HEK293T (cell line): Measurements from ENCODE around the gene THSD4.

Experiments used
- BHLHE40 ChIP-seq: fragments of 450-650 bp; IDR thresholded peaks from 2 replicates; pipeline ENCODE4 v1.6.1; 2016; ENCODE audit warnings: mild to moderate bottlenecking, moderate library complexity, borderline replicate concordance
- CTBP1 ChIP-seq: fragments of 450-650 bp; IDR thresholded peaks from 2 replicates; pipeline ENCODE4 v1.6.1; 2016; ENCODE audit warnings: borderline replicate concordance
- ELF4 ChIP-seq: fragments of 450-650 bp; IDR thresholded peaks from 2 replicates; pipeline ENCODE4 v1.6.1; 2017; ENCODE audit warnings: antibody characterized with exemption
- FOXK2 ChIP-seq: fragments of 450-650 bp; IDR thresholded peaks from 2 replicates; pipeline ENCODE4 v1.6.1; 2016; ENCODE audit warnings: mild to moderate bottlenecking
- FOXM1 ChIP-seq: fragments of 450-650 bp; IDR thresholded peaks from 2 replicates; pipeline ENCODE4 v1.6.1; 2017; ENCODE audit warnings: mild to moderate bottlenecking, borderline replicate concordance
- HDGF ChIP-seq: fragments of 450-650 bp; IDR thresholded peaks from 2 replicates; pipeline ENCODE4 v1.6.1; 2017; ENCODE audit warnings: antibody characterized with exemption, borderline replicate concordance
- L3MBTL2 ChIP-seq: fragments of 450-650 bp; conservative IDR thresholded peaks from 2 replicates; pipeline ENCODE4 v1.6.1; 2016; ENCODE audit warnings: mild to moderate bottlenecking
- LEF1 ChIP-seq: fragments of 450-650 bp; IDR thresholded peaks from 2 replicates; pipeline ENCODE4 v1.6.1; 2017; ENCODE audit warnings: mild to moderate bottlenecking, borderline replicate concordance
- NFRKB ChIP-seq: fragments of 450-650 bp; IDR thresholded peaks from 2 replicates; pipeline ENCODE4 v1.6.1; 2016; ENCODE audit warnings: mild to moderate bottlenecking, moderate library complexity
- PKNOX1 ChIP-seq: fragments of 450-650 bp; IDR thresholded peaks from 2 replicates; pipeline ENCODE4 v1.6.1; 2016
- SP1 ChIP-seq: fragments of 450-650 bp; IDR thresholded peaks from 2 replicates; pipeline ENCODE4 v1.6.1; 2017
- SUZ12 ChIP-seq: fragments of 450-650 bp; IDR thresholded peaks from 2 replicates; pipeline ENCODE4 v1.6.1; 2016; ENCODE audit warnings: mild to moderate bottlenecking
- TARDBP ChIP-seq: fragments of 450-650 bp; IDR thresholded peaks from 2 replicates; pipeline ENCODE4 v1.6.1; 2016
- ZNF384 ChIP-seq: fragments of 450-650 bp; IDR thresholded peaks from 2 replicates; pipeline ENCODE4 v1.6.1; 2016

DNA sequence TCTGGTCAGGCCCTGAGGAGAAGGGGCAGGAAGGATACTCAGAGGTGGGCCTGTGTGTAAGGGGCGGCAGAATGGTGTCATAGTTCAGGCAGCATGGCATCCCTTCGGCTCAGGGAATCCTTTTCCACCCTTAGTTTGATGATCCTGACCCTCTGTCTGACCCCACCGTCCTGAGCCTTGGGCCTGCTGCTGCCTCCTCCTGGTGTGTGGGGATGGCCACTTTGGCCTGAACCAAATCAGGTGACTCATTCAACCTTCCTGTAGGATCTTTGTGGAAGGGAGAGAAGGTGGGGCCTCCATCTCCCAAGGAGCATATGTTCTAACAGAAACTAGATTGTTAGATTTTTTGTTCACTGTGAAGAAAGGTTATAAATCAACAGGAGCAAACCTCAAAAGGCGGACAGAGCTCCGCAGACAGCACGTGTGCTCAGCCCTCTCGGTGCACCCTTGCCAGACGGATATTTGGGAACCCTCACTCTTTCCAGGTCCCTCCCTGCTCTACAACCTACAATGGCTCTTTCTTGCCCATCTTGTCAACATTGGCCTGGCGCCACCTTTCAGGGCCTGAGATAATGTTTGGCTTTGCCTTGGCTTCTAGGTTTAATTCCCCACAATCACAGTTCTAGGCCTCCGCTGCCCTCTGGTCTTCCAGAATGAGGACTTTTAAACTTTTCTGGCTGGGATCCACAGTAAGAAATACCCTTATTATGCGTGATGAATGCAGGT, 21.7 kb downstream of the THSD4 start:
- TF ChIP-seq NFRKB = no peak
- no peak for TF ChIP-seq SP1
- TF ChIP-seq SUZ12 = no peak
- TF ChIP-seq FOXM1 = no peak
- no peak for TF ChIP-seq BHLHE40
- TF ChIP-seq FOXK2 = no peak
- no peak for TF ChIP-seq ELF4
- TF ChIP-seq HDGF = no peak
- TF ChIP-seq ZNF384 = no peak
- no peak for TF ChIP-seq TARDBP
- no peak for TF ChIP-seq CTBP1
- no peak for TF ChIP-seq L3MBTL2
- no peak for TF ChIP-seq LEF1
- TF ChIP-seq PKNOX1 = no peak
